H1 (cell line): ENCODE measurements around the gene ZNF415. TPM values are rescaled to one million over a fixed set of nuclear protein-coding genes. Genes with fewer than 3 reads are reported as not detected.

Experiments used
- BRCA1 ChIP-seq: IDR thresholded peaks from 2 replicates; pipeline ENCODE4 v1.6.1; 2012; ENCODE audit warnings: low read depth, low read length, improper control_type of control experiment
- EP300 ChIP-seq, 2 experiments: IDR thresholded peaks; 1 replicate in 1 of 2; 2 replicates in 1 of 2; pipeline ENCODE4 v1.6.1; 2011 to 2012; ENCODE audit warnings: low read depth in 2 of 2, low read length in 2 of 2, mild to moderate bottlenecking in 2 of 2, borderline replicate concordance in 1 of 2, inconsistent platforms in 1 of 2, moderate library complexity in 1 of 2
- SP4 ChIP-seq: IDR thresholded peaks from 2 replicates; pipeline ENCODE4 v1.6.1; 2012; ENCODE audit warnings: low read length, inconsistent platforms
- SUZ12 ChIP-seq: fragments of 200-600 bp; sonication (generic); IDR thresholded peaks from 2 replicates; pipeline ENCODE4 v1.6.1; 2012; ENCODE audit warnings: mild to moderate bottlenecking, inconsistent platforms, low read length, moderate library complexity, mixed read lengths
- ZNF274 ChIP-seq: IDR thresholded peaks from 2 replicates; pipeline ENCODE4 v1.7.0; 2012; ENCODE audit warnings: low read length, borderline replicate concordance; ENCODE audit errors: extremely low read depth
- polyA plus RNA-seq, 7 experiments: library from polyadenylated mRNA; depleted of rRNA in 3 of 7; stranded (reverse) in 5 of 7; unstranded in 2 of 7; fragments of >200 nt in 5 of 7; fragments of 200-250 nt in 2 of 7; gene quantifications; 1 replicate in 5 of 7; 2 replicates in 1 of 7; 4 replicates in 1 of 7; pipeline versions ENCODE4 v1.2.1 to v1.2.3, GENCODE V29; 2011 to 2013; ENCODE audit warnings: missing spikeins in 2 of 7, mixed read lengths in 2 of 7
- total RNA-seq: library from RNA; stranded (reverse); fragmentation: NEBNext Ultra II Directional; extraction: Animal tissue kit (Norgen Biotek cat#: 25700); gene quantifications from 2 replicates; pipeline ENCODE4 v1.2.1, GENCODE V29; 2021
- TF ChIP-seq, protein P1 (sequence below): IDR thresholded peaks from 2 replicates; pipeline ENCODE4 v1.6.1; 2012; ENCODE audit warnings: inconsistent platforms
- TF ChIP-seq, protein P2 (sequence below): IDR thresholded peaks from 2 replicates; pipeline ENCODE4 v1.6.1; 2011; ENCODE audit warnings: low read length, improper control_type of control experiment

ZNF415 gene
- total and polyA plus RNA-seq, 2 of the 8 experiments (the other 6 are each of a cell fraction or from before 2014, with no cell fraction given): 5.8 to 9.7 TPM

DNA sequence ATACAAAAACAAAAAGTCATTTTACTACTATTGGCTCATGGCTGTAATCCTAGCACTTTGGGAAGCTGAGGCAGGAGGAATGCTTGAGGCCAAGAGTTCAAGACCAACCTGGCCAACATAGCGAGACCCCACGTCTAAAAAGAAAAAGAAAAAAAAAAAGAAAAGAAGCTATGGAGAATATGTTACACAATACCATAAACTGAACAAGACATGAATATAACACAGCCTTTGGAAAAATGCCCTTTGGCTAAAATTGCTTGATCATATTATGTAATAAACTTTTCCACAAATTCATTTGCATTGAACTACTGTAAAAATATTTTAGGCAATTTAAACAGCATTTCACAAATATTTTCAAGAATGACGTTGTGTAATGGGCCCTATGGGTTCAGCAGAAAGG is 3.7 kb upstream of the ZNF415 start (continued):
- TF ChIP-seq BRCA1: no peak
- no peak for TF ChIP-seq EP300 (IDR thresholded peaks at IDR 0.05; ENCODE audit: borderline replicate concordance in 1 of 2, low read depth in 2 of 2, low read length in 2 of 2)
- TF ChIP-seq, protein P1, sequence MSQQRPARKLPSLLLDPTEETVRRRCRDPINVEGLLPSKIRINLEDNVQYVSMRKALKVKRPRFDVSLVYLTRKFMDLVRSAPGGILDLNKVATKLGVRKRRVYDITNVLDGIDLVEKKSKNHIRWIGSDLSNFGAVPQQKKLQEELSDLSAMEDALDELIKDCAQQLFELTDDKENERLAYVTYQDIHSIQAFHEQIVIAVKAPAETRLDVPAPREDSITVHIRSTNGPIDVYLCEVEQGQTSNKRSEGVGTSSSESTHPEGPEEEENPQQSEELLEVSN: no peak
- no peak for TF ChIP-seq ZNF274
- no peak for TF ChIP-seq SUZ12
- TF ChIP-seq, protein P2, sequence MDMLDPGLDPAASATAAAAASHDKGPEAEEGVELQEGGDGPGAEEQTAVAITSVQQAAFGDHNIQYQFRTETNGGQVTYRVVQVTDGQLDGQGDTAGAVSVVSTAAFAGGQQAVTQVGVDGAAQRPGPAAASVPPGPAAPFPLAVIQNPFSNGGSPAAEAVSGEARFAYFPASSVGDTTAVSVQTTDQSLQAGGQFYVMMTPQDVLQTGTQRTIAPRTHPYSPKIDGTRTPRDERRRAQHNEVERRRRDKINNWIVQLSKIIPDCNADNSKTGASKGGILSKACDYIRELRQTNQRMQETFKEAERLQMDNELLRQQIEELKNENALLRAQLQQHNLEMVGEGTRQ: no peak
- no peak for TF ChIP-seq SP4
